Measurements from ENCODE around the gene KIAA2012.
"Not testable (repeated sequence)": the region's sequence is repeated elsewhere in the genome, so short reads cannot be mapped to it uniquely, and the experiment has no call there.

Gene KIAA2012

GRCh38 chr2:202196727-202197126 is 123.7 kb downstream of the KIAA2012 start:
- no peak for DNase-seq (ENCODE audit: low spot score)

GRCh38 chr2:202201220-202202160 is 128.4 kb downstream of the KIAA2012 start:
- DNase-seq (ENCODE audit: low spot score), result no peak

GRCh38 chr2:202203348-202203747 is 130.3 kb downstream of the KIAA2012 start:
- no peak for DNase-seq (ENCODE audit: low spot score)

- no peak for DNase-seq (ENCODE audit: low spot score)
Measured at GRCh38 chr2:202204855-202205254, 131.8 kb downstream of the KIAA2012 start.

GRCh38 chr2:202208526-202208925 is 135.5 kb downstream of the KIAA2012 start:
- no peak for DNase-seq (ENCODE audit: low spot score)

GRCh38 chr2:202215179-202215578 is 142.1 kb downstream of the KIAA2012 start:
- DNase-seq (ENCODE audit: low spot score), result no peak

GRCh38 chr2:202221873-202222272 is 148.8 kb downstream of the KIAA2012 start:
- peak; percentile 18 for DNase-seq (ENCODE audit: low spot score)

- peak; percentile 69 for DNase-seq (ENCODE audit: low spot score)
Measured at GRCh38 chr2:202237787-202238233, 164.8 kb downstream of the KIAA2012 start.

- peak; percentile 90 for DNase-seq (ENCODE audit: low spot score)
Measured at GRCh38 chr2:202238234-202239197, 165.5 kb downstream of the KIAA2012 start, which contains the start of gene SUMO1. TSS of gene SUMO1 (minus strand) at chr2:202238597. CDS start at chr2:202238451, 146 bp downstream.

- DNase-seq (ENCODE audit: low spot score), result not testable (repeated sequence)
Measured at GRCh38 chr2:202247710-202248109, 174.7 kb downstream of the KIAA2012 start.

GRCh38 chr2:202249521-202250253 is 176.6 kb downstream of the KIAA2012 start:
- DNase-seq (ENCODE audit: low spot score), result no peak

GRCh38 chr2:202251494-202251893 is 178.4 kb downstream of the KIAA2012 start:
- no peak for DNase-seq (ENCODE audit: low spot score)
